Liver (tissue), 3 donors: Measurements from ENCODE around the gene SLC35B1.

Source experiments
- ATF3 ChIP-seq: IDR thresholded peaks from 2 replicates; pipeline ENCODE4 v1.6.1; 2016; ENCODE audit warnings: antibody characterized with exemption
- CTCF ChIP-seq: fragments of 150-350 bp; IDR thresholded peaks from 2 replicates; pipeline ENCODE4 v1.5.1; 2017; ENCODE audit warnings: improper control_type of control experiment, low read depth, low read length; ENCODE audit not compliant: missing input control
- FOXA1 ChIP-seq: IDR thresholded peaks from 2 replicates; pipeline ENCODE4 v1.6.1; 2016; ENCODE audit warnings: antibody characterized with exemption
- GABPA ChIP-seq, 2 donors: IDR thresholded peaks in 1 of 2; conservative IDR thresholded peaks in 1 of 2; 2 replicates each; pipeline ENCODE4 v1.6.1; 2016; ENCODE audit warnings: antibody characterized with exemption in 2 of 2, mild to moderate bottlenecking in 1 of 2, moderate library complexity in 1 of 2
- HNF4A ChIP-seq, 2 donors: conservative IDR thresholded peaks; 2 replicates each; pipeline ENCODE4 v1.6.1; 2016; ENCODE audit warnings: antibody characterized with exemption in 2 of 2, mild to moderate bottlenecking in 2 of 2
- JUND ChIP-seq, 2 donors: IDR thresholded peaks; 2 replicates each; pipeline ENCODE4 v1.6.1; 2016; ENCODE audit warnings: antibody characterized with exemption in 2 of 2
- MAX ChIP-seq: IDR thresholded peaks from 2 replicates; pipeline ENCODE4 v1.6.1; 2016; ENCODE audit warnings: antibody characterized with exemption
- RAD21 ChIP-seq, 2 donors: IDR thresholded peaks; 2 replicates each; pipeline ENCODE4 v1.6.1; 2016; ENCODE audit warnings: antibody characterized with exemption in 2 of 2, mild to moderate bottlenecking in 2 of 2
- REST ChIP-seq: IDR thresholded peaks from 2 replicates; pipeline ENCODE4 v1.6.1; 2016; ENCODE audit warnings: antibody characterized with exemption, mild to moderate bottlenecking
- RXRA ChIP-seq, 2 donors: IDR thresholded peaks; 2 replicates each; pipeline ENCODE4 v1.6.1; 2017 to 2018; ENCODE audit warnings: antibody characterized with exemption in 2 of 2, mild to moderate bottlenecking in 1 of 2
- SP1 ChIP-seq: IDR thresholded peaks from 2 replicates; pipeline ENCODE4 v1.6.1; 2018; ENCODE audit warnings: antibody characterized with exemption, mild to moderate bottlenecking
- TAF1 ChIP-seq: conservative IDR thresholded peaks from 2 replicates; pipeline ENCODE4 v1.6.1; 2016; ENCODE audit warnings: antibody characterized with exemption, mild to moderate bottlenecking
- YY1 ChIP-seq: IDR thresholded peaks from 2 replicates; pipeline ENCODE4 v1.6.1; 2016; ENCODE audit warnings: antibody characterized with exemption, mild to moderate bottlenecking
- ZBTB33 ChIP-seq: IDR thresholded peaks from 2 replicates; pipeline ENCODE4 v1.6.1; 2016; ENCODE audit warnings: antibody characterized with exemption
- donor health status: healthy.
- donor health status: healthy.

GRCh38 chr17:49670641-49671040 lies 37.1 kb downstream of the SLC35B1 start:
- TF ChIP-seq CTCF, result no peak
- TF ChIP-seq GABPA (IDR thresholded peaks at IDR 0.05 in 1 of 2, conservative IDR thresholded peaks at IDR 0.05 in 1 of 2), result no peak
- TF ChIP-seq YY1, result no peak
- TF ChIP-seq RXRA (IDR thresholded peaks at IDR 0.05), result no peak
- no peak for TF ChIP-seq HNF4A (conservative IDR thresholded peaks at IDR 0.05)
- no peak for TF ChIP-seq RAD21 (IDR thresholded peaks at IDR 0.05)
- TF ChIP-seq SP1, result no peak
- TF ChIP-seq TAF1, result no peak
- TF ChIP-seq JUND (IDR thresholded peaks at IDR 0.05), result no peak
- TF ChIP-seq MAX, result no peak
- TF ChIP-seq ATF3, result no peak
- no peak for TF ChIP-seq REST
- no peak for TF ChIP-seq ZBTB33
- TF ChIP-seq FOXA1, result no peak
